OCI-LY3 (cell line): ENCODE measurements around the gene GALNTL6.

Experiments used
- H2AFZ ChIP-seq: fragments of 200-600, 300-600 bp; shearing (Covaris generic); 2 replicates; pipeline ENCODE4 v1.6.0; 2014; ENCODE audit warnings: antibody characterized with exemption, low read depth, low read length
- H3K27ac ChIP-seq: fragments of 200-600, 300-600 bp; sonication (generic); 2 replicates; pipeline ENCODE4 v1.5.1; 2014; ENCODE audit warnings: mild to moderate bottlenecking, low read length, moderate library complexity, mixed read lengths
- H3K27me3 ChIP-seq: fragments of 200-600, 300-600 bp; sonication (generic); 2 replicates; pipeline ENCODE4 v1.6.1; 2014; ENCODE audit warnings: low read depth, low read length, mixed read lengths
- H3K36me3 ChIP-seq: fragments of 200-600, 300-600 bp; sonication (generic); replicated peaks from 2 replicates; pipeline ENCODE3; 2014; ENCODE audit warnings: low read depth, low read length, mixed read lengths
- H3K4me1 ChIP-seq: fragments of 300-600, 200-600 bp; sonication (generic); 2 replicates; pipeline ENCODE4 v1.6.1; 2014; ENCODE audit warnings: low read length, mixed read lengths
- H3K4me2 ChIP-seq: fragments of 200-600, 300-600 bp; sonication (generic); 2 replicates; pipeline ENCODE4 v1.6.1; 2014; ENCODE audit warnings: low read length, mixed read lengths
- H3K4me3 ChIP-seq: fragments of 300-600, 200-600 bp; sonication (generic); 2 replicates; pipeline ENCODE4 v1.5.1; 2014; ENCODE audit warnings: antibody characterized with exemption, mild to moderate bottlenecking, low read length, moderate library complexity
- H3K79me2 ChIP-seq: fragments of 300-600, 200-600 bp; shearing (Covaris generic); 2 replicates; pipeline ENCODE4 v1.6.1; 2014; ENCODE audit warnings: mild to moderate bottlenecking, low read length, mixed read lengths
- H3K9ac ChIP-seq: fragments of 300-600, 200-600 bp; shearing (Covaris generic); 2 replicates; pipeline ENCODE4 v1.6.0; 2014; ENCODE audit warnings: mild to moderate bottlenecking, low read length, moderate library complexity
- H3K9me3 ChIP-seq: fragments of 200-600, 300-600 bp; shearing (Covaris generic); 2 replicates; pipeline ENCODE4 v1.6.1; 2014; ENCODE audit warnings: low read length, mixed read lengths; ENCODE audit not compliant: insufficient read depth
- H4K20me1 ChIP-seq: fragments of 200-600, 300-600 bp; sonication (generic); 2 replicates; pipeline ENCODE4 v1.6.1; 2016; ENCODE audit warnings: low read length, mixed read lengths; ENCODE audit not compliant: insufficient read depth
- EZH2phosphoT487 ChIP-seq: fragments of 200-600 bp; shearing (Covaris generic); IDR thresholded peaks from 2 replicates; pipeline ENCODE4 v1.6.1; 2018; ENCODE audit warnings: antibody characterized with exemption, mixed run types, low read depth
- TF ChIP-seq, protein P1 (sequence below): fragments of 200-600, 300-600 bp; sonication (generic); IDR thresholded peaks from 2 replicates; pipeline ENCODE4 v1.5.1; 2014; ENCODE audit warnings: antibody characterized with exemption, low read length, low read depth

Gene GALNTL6

DNA sequence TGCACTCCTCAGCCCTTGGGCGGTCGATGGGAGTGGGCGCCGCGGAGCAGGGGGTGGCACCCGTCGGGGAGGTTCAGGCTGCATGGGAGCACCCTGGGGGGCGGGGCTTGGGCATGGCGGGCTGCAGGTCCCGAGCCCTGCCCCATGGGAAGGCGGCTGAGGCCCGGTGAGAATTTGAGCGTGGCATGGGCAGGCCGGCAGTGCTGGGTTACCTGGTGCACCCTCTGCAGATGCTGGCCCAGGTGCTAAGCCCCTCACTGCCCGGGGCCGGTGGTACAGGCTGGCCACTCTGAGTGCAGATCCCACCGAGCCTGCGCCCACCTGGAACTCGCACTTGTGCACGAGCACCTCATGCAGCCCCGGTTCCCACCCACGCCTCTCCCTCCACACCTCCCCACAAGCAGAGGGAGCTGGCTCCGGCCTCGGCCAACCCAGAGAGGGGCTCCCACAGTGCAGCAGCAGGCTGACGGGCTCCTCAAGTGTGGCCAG lies 556.3 kb downstream of the GALNTL6 start:
- Histone ChIP-seq H3K4me2 (no peak overlapping the region), H3K9me3 (no peaks in the 10 kb centered on the region), H3K27ac (no peak overlapping the region), H4K20me1 (no peaks in the 10 kb centered on the region), H3K4me3 (no peak overlapping the region), H3K79me2 (no peaks in the 10 kb centered on the region), H3K27me3 (no peaks in the 10 kb centered on the region), H3K36me3 (no peaks in the 10 kb centered on the region), H3K4me1 (no peaks in the 10 kb centered on the region), H2AFZ (no peak overlapping the region), H3K9ac (no peak overlapping the region)
- TF ChIP-seq, protein P1, sequence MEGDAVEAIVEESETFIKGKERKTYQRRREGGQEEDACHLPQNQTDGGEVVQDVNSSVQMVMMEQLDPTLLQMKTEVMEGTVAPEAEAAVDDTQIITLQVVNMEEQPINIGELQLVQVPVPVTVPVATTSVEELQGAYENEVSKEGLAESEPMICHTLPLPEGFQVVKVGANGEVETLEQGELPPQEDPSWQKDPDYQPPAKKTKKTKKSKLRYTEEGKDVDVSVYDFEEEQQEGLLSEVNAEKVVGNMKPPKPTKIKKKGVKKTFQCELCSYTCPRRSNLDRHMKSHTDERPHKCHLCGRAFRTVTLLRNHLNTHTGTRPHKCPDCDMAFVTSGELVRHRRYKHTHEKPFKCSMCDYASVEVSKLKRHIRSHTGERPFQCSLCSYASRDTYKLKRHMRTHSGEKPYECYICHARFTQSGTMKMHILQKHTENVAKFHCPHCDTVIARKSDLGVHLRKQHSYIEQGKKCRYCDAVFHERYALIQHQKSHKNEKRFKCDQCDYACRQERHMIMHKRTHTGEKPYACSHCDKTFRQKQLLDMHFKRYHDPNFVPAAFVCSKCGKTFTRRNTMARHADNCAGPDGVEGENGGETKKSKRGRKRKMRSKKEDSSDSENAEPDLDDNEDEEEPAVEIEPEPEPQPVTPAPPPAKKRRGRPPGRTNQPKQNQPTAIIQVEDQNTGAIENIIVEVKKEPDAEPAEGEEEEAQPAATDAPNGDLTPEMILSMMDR: no peak
- TF ChIP-seq EZH2phosphoT487: no peak

DNA sequence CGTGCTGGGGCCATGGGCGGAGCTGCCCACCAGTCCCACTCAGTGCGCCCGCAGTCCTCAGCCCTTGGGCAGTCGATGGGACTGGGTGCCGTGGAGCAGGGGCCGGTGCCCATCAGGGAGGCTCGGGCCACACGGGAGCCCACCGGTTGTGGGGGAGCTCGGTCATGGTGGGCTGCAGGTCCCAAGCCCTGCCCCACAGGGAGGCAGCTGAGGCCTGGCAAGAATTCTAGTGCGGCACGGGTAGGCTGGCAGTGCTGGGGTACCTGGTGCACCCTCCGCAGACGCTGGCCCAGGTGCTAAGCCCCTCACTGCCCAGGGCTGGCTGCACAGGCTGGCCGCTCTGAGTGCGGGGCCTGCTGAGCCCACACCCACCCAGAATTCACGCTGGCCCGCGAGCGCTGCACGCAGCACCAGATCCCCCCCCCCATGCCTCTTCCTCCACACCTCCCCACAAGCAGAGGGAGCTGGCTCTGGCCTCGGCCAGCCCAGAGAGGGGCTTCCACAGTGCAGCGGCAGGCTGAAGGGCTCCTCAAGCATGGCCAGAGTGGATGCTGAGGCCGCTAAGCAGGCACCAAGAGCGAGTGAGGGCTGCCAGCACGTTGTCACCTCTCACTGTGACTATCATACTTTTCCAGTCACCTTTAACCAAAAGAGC lies 564.4 kb downstream of the GALNTL6 start:
- Histone ChIP-seq H3K36me3 (no peaks in the 10 kb centered on the region), H3K79me2 (no peaks in the 10 kb centered on the region)

DNA sequence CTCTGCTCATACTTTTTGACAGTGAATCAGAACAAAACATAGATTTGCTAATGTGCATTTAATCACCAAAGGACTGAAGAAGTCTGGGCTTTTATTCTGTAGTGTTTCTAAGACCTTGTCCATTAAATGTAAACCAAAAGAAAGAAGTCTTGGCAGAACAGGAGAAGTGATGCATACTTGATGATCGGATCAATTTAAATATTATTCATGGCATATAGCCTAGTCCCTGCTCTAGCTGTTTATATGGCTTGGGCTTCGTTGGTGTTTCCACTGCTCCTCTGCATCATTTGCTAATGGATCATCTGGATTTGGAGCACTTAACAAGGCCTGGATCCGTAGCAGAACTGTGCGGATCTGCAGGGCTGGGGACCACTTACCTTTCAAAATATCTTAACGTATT lies 566.6 kb downstream of the GALNTL6 start:
- TF ChIP-seq EZH2phosphoT487: no peak
- Histone ChIP-seq H3K27ac (no peak overlapping the region), H2AFZ (no peak overlapping the region), H3K4me2 (no peak overlapping the region), H3K4me3 (no peak overlapping the region), H3K4me1 (no peaks in the 10 kb centered on the region), H4K20me1 (no peaks in the 10 kb centered on the region), H3K36me3 (no peaks in the 10 kb centered on the region), H3K27me3 (no peaks in the 10 kb centered on the region), H3K9me3 (no peaks in the 10 kb centered on the region), H3K79me2 (no peaks in the 10 kb centered on the region), H3K9ac (no peak overlapping the region)

More for the DNA sequence above, 564.4 kb downstream of the GALNTL6 start:
- no peak overlapping the region for H3K9ac ChIP-seq
- TF ChIP-seq, protein P1: no peak
- TF ChIP-seq EZH2phosphoT487: no peak
- H3K27me3 ChIP-seq: no peaks in the 10 kb centered on the region
- no peak overlapping the region for H3K27ac ChIP-seq
- H3K4me1 ChIP-seq: no peaks in the 10 kb centered on the region
- H2AFZ ChIP-seq: no peak overlapping the region
- no peak overlapping the region for H3K4me2 ChIP-seq
- no peaks in the 10 kb centered on the region for H4K20me1 ChIP-seq
- H3K9me3 ChIP-seq: no peaks in the 10 kb centered on the region
- H3K4me3 ChIP-seq: no peak overlapping the region

DNA sequence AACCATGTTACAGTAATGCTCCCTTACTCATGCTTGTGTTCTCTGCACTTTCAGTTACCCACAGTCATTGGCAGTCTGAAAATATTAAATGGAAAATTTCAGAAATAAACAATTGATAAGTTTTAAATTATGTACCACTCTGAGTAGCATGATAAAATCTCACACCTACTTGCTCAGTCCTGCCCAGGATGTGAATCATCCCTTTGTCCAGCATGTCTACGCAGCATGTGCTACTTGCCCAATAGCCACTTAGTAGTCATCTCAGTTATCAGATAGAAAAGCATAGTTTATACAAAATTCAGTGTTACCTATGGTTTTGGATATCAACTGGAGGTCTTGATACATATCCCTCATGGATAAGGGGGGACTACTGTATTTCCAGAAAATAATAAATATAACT lies 577.1 kb downstream of the GALNTL6 start:
- TF ChIP-seq, protein P1: no peak
- TF ChIP-seq EZH2phosphoT487: no peak
- Histone ChIP-seq H4K20me1 (no peaks in the 10 kb centered on the region), H3K9me3 (no peaks in the 10 kb centered on the region), H3K36me3 (no peaks in the 10 kb centered on the region), H2AFZ (no peak overlapping the region), H3K27me3 (no peaks in the 10 kb centered on the region), H3K27ac (no peak overlapping the region), H3K4me2 (no peak overlapping the region), H3K4me1 (no peaks in the 10 kb centered on the region), H3K4me3 (no peak overlapping the region), H3K9ac (no peak overlapping the region), H3K79me2 (no peaks in the 10 kb centered on the region)
